Measurements from ENCODE around the gene STAT3.
"Not testable (repeated sequence)": the region's sequence is repeated elsewhere in the genome, so short reads cannot be mapped to it uniquely, and the experiment has no call there.

Gene STAT3

DNA sequence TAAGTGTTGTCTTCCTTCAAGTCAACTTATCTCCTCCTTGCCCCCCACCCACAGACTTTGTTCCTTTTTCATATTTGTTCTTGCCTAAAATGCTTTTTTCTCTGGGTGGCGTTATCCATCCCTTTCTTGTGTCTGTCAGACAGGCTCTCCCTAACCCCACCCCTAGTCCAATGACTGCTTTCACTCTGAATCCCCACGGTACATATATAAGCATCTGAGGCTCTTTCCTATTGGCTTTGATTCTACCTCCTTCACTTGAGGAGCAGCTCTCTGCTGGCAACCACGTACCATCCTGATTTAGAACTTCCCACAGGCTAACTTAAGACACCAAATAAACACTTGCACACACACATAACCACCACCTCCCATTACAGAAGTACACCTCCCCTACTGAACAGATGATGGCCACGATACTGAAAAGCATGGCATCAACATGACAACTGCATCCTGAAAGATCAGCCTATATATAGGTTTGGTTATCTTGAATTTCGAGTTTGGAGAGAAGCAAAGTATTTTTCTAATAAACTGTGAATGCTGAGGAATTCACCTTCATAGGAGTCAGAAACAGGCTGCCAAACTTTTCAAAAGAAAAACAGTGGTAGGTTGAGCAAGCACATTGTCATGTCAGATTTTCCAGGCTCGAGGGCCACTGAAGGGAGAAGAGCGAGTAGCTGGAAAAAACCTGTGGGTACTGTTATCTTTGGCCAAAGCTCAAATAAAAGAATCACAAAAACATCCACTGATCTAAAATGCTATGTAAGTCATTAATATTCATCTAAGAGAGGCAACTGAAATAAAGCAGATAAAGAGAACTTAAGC lies 24.3 kb downstream of the STAT3 start:
- DNase-seq (ENCODE audit: low spot score): no peak
- peak overlapping the region; percentile 71 to 85 for H3K27ac ChIP-seq
- H3K4me3 ChIP-seq: peak overlapping the region; percentile 38
- TF ChIP-seq, protein P1, sequence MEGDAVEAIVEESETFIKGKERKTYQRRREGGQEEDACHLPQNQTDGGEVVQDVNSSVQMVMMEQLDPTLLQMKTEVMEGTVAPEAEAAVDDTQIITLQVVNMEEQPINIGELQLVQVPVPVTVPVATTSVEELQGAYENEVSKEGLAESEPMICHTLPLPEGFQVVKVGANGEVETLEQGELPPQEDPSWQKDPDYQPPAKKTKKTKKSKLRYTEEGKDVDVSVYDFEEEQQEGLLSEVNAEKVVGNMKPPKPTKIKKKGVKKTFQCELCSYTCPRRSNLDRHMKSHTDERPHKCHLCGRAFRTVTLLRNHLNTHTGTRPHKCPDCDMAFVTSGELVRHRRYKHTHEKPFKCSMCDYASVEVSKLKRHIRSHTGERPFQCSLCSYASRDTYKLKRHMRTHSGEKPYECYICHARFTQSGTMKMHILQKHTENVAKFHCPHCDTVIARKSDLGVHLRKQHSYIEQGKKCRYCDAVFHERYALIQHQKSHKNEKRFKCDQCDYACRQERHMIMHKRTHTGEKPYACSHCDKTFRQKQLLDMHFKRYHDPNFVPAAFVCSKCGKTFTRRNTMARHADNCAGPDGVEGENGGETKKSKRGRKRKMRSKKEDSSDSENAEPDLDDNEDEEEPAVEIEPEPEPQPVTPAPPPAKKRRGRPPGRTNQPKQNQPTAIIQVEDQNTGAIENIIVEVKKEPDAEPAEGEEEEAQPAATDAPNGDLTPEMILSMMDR (IDR thresholded peaks at IDR 0.05): no peak

DNA sequence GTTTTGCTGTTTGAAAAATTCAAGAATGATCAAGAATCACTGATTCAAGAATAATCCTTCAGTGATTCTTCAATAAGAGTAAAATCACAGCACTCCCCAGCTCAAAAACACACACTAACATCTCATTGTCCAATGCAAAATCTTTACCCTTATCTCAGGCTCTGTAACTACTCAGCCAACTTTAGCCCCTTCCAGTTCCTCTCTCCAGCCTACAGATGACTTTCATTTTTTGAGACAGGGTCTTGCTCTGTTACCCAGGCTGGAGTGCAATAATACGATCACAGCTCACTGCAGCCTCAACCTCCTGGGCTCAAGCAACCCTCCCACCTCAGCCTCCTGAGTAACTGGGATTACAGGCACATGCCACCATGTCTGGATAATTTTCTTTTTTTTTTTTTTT lies 25.0 kb downstream of the STAT3 start:
- no peak for DNase-seq (ENCODE audit: low spot score)
- Histone ChIP-seq H3K27ac (peak overlapping the region; percentile 71 to 85), H3K4me3 (no peak overlapping the region)
- TF ChIP-seq, protein P1 (IDR thresholded peaks at IDR 0.05): no peak

DNA sequence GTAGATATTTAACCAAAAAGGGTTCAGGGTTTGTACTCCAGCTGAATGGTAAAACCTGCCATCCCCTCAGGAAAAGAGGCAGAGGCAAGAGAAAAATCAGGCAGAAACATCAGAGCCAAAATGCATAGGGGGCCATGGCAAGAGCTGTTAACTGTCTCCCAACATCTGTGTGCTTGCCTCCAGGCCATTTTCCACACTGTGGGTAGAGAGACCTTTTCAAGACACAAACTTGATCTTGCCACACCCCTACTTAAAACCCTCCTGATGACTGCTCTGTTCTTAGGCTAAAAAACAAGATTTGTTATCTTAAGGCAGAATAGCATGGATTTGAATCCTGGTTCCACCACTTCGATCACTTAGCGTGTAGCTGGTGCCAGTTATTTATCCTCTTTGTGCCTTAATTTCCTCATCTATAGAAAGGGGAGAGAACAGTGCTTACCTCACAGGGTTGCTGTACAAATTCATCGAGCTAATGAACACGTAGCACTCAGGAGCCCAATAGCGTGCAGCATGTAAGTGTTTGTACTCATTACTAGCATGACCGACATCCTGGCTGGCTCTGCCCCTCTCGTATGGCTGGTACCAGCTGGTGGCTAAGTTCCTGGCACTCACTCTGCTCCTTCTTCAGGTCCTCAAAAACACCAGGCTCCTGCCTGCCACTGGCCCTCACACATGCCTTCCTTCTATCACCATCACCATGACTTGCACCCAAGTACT lies 25.8 kb downstream of the STAT3 start:
- Histone ChIP-seq H3K4me3 (no peak overlapping the region), H3K27ac (peak overlapping the region in 1 of 2 donors; percentile 85)
- TF ChIP-seq, protein P1 (IDR thresholded peaks at IDR 0.05): no peak
- no peak for DNase-seq (ENCODE audit: low spot score)

DNA sequence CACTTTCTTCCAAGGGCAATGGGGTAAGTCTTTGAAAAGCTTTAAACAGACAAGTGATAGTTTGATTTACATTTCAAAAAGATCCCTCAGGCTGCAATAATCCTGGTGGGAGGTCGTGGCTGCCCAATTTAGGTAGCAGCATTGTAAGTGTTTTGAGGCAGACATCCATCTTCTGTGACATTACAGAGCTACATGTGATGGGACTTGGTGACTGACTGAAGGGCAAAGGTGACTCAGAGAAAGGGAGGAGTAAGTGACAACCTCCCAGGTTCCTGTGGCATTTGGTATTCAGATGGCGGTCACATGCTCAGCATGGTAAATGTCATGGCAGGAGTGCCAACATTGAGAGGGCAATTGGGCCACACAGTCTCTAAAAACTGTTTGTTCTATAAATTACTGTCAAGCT lies 26.5 kb downstream of the STAT3 start:
- DNase-seq (ENCODE audit: low spot score): no peak
- Histone ChIP-seq H3K27ac (peak overlapping the region in 1 of 2 donors; percentile 85), H3K4me3 (no peak overlapping the region)
- TF ChIP-seq, protein P1 (IDR thresholded peaks at IDR 0.05): no peak

DNA sequence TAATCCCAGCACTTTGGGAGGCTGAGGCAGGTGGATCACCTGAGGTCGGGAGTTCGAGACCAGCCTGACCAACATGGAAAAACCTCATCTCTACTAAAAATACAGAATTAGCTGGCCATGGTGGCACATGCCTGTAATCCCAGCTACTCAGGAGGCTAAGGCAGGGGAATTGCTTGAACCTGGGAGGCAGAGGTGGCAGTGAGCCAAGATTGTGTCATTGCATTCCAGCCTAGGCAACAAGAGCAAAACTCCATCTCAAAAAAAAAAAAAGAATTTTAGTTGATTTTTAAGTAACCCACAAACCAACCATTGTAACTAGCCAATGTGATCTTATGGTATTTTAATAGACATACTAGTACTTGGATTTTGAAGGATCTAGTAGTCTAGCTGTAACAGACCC lies 27.9 kb downstream of the STAT3 start:
- H3K27ac ChIP-seq: peak overlapping the region; percentile 6 to 53
- not testable (repeated sequence) for H3K4me3 ChIP-seq; DNase-seq (ENCODE audit: low spot score)

DNA sequence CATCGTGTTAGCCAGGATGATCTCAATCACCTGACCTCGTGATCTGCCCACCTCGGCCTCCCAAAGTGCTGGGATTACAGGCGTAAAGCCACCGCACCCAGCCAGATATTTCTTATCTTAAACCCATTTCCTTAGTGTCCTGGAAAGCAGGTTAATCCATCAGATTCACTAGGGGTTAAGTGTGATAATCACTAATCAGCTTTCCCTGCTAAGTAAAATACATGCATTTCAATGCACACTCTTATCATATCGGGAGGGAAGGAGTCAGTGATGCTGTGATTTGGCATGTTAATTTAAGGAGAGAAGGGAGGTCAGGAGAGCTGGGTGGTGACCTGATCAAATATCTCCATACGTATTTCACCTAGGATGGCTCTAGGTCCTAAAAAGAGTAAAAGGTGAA lies 29.1 kb downstream of the STAT3 start:
- Histone ChIP-seq H3K4me3 (no peak overlapping the region), H3K27ac (no peak overlapping the region)
- TF ChIP-seq, protein P1 (IDR thresholded peaks at IDR 0.05): no peak
- DNase-seq (ENCODE audit: low spot score): no peak

DNA sequence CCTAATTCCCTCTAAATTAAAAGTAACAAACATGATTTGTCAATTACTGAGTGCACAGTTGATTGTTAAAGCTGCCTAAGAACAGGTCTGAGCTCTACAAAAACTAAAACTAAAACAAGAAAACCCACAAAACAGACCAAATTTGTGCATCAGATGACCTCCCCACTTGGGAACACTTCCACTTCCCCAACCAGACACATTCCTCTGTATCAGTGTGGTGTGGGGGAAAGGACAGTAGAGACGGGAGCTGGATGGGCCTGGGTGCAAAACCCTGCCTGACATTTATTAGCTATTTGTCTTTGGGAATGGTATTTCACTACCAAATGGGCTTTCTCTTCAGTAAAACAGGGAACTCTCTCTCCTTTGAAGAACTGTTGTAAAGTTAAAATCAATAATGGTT lies 29.8 kb downstream of the STAT3 start:
- no peak for DNase-seq (ENCODE audit: low spot score)
- H3K27ac ChIP-seq: no peak overlapping the region
- H3K4me3 ChIP-seq: no peak overlapping the region
- TF ChIP-seq, protein P1 (IDR thresholded peaks at IDR 0.05): no peak

All from coronary artery (tissue), 2 donors.